K562 (cell line): ENCODE results near the gene PSMD4. TPM values are rescaled to one million over a fixed set of nuclear protein-coding genes. Genes with fewer than 3 reads are reported as not detected.
A peak's percentile ranks its signal among the peaks of the same experiment; 100 is the strongest.

Source experiments
- CC2D1A ChIP-seq: fragments of 450-650 bp; IDR thresholded peaks from 2 replicates; pipeline ENCODE4 v1.6.1; 2017; ENCODE audit warnings: mild to moderate bottlenecking
- CHD4 ChIP-seq: fragments of 200-600 bp; sonication (generic); IDR thresholded peaks from 3 replicates; pipeline ENCODE4 v1.6.1; 2012; ENCODE audit warnings: low read depth, mild to moderate bottlenecking, mixed read lengths, low read length, inconsistent platforms; ENCODE audit not compliant: insufficient read depth, insufficient replicate concordance, poor library complexity, severe bottlenecking
- CREM ChIP-seq: IDR thresholded peaks from 2 replicates; pipeline ENCODE4 v1.6.1; 2014; ENCODE audit warnings: antibody characterized with exemption, low read depth
- ILK ChIP-seq: fragments of 450-650 bp; IDR thresholded peaks from 2 replicates; pipeline ENCODE4 v1.6.1; 2016; ENCODE audit warnings: missing genetic modification characterization, low read depth, mild to moderate bottlenecking, missing compliant biosample characterization, moderate library complexity, borderline replicate concordance
- KAT7 ChIP-seq: sonication (generic); formaldehyde crosslinking; IDR thresholded peaks from 2 replicates; pipeline ENCODE4 v1.8.0; 2022; ENCODE audit warnings: missing genetic modification reagents, mild to moderate bottlenecking, borderline replicate concordance
- MAFK ChIP-seq: IDR thresholded peaks from 2 replicates; pipeline ENCODE4 v1.6.1; 2011; ENCODE audit warnings: low read length, improper control_type of control experiment
- MCM3 ChIP-seq: fragments of 450-650 bp; IDR thresholded peaks from 2 replicates; pipeline ENCODE4 v1.6.1; 2016
- MTA2 ChIP-seq: fragments of 450-650 bp; IDR thresholded peaks from 2 replicates; pipeline ENCODE4 v1.6.1; 2016; ENCODE audit warnings: low read depth
- TSC22D4 ChIP-seq: fragments of 450-650 bp; IDR thresholded peaks from 2 replicates; pipeline ENCODE4 v1.6.1; 2016; ENCODE audit warnings: missing genetic modification characterization, missing biosample characterization, control low read depth
- XRCC4 ChIP-seq: IDR thresholded peaks from one replicate; pipeline ENCODE4 v1.6.1; 2011; ENCODE audit not compliant: insufficient read depth, insufficient read length; ENCODE audit errors: extremely low read depth
- ZNF12 ChIP-seq: sonication (generic); formaldehyde crosslinking; IDR thresholded peaks from 2 replicates; pipeline ENCODE4 v1.4.0; 2020; ENCODE audit warnings: mild to moderate bottlenecking, missing genetic modification reagents
- ZNF561 ChIP-seq: fragments of 450-650 bp; formaldehyde crosslinking; conservative IDR thresholded peaks from 2 replicates; pipeline ENCODE4 v1.4.0; 2020; ENCODE audit warnings: mild to moderate bottlenecking, moderate library complexity
- polyA plus RNA-seq, 8 experiments: library from polyadenylated mRNA; depleted of rRNA in 4 of 8; stranded (reverse) in 5 of 8; unstranded in 3 of 8; fragments of >200 nt; fragmentation: Nextera tagmentation in 2 of 8; fragmentation: Illumina TruSeq in 1 of 8; extraction: Ambion mirVana in 2 of 8; extraction: Trizol in 1 of 8; gene quantifications; 2 replicates each; pipeline versions ENCODE4 v1.2.1 to v1.2.3, GENCODE V29; 2011 to 2014; ENCODE audit warnings: inconsistent platforms in 1 of 8, missing spikeins in 1 of 8
- total RNA-seq, 7 experiments: library from RNA; depleted of rRNA in 6 of 7; stranded (reverse); fragments of >200 nt in 6 of 7; fragmentation: Illumina TruSeq in 2 of 7; extraction: Trizol in 2 of 7; gene quantifications; 2 replicates each; pipeline versions ENCODE4 v1.2.1 to v1.2.3, GENCODE V29; 2011 to 2021; ENCODE audit warnings: low replicate concordance in 1 of 7
- TF ChIP-seq, protein P1 (sequence below): fragments of 450-650 bp; IDR thresholded peaks from 2 replicates; pipeline ENCODE4 v1.6.1; 2016; ENCODE audit warnings: low read depth
- TF ChIP-seq, protein P2 (sequence below): fragments of 450-650 bp; IDR thresholded peaks from 2 replicates; pipeline ENCODE4 v1.6.1; 2016; ENCODE audit warnings: mild to moderate bottlenecking
- TF ChIP-seq, protein P3 (sequence below): fragments of 250-450 bp; sonication (Bioruptor Pico); IDR thresholded peaks from 2 replicates; pipeline ENCODE4 v1.5.0; 2020; ENCODE audit warnings: mild to moderate bottlenecking

Gene PSMD4
- total and polyA plus RNA-seq, 9 of the 15 experiments (the other 6 are each of a cell fraction or from before 2014, with no cell fraction given) = 194 to 353 (median 295) TPM

DNA sequence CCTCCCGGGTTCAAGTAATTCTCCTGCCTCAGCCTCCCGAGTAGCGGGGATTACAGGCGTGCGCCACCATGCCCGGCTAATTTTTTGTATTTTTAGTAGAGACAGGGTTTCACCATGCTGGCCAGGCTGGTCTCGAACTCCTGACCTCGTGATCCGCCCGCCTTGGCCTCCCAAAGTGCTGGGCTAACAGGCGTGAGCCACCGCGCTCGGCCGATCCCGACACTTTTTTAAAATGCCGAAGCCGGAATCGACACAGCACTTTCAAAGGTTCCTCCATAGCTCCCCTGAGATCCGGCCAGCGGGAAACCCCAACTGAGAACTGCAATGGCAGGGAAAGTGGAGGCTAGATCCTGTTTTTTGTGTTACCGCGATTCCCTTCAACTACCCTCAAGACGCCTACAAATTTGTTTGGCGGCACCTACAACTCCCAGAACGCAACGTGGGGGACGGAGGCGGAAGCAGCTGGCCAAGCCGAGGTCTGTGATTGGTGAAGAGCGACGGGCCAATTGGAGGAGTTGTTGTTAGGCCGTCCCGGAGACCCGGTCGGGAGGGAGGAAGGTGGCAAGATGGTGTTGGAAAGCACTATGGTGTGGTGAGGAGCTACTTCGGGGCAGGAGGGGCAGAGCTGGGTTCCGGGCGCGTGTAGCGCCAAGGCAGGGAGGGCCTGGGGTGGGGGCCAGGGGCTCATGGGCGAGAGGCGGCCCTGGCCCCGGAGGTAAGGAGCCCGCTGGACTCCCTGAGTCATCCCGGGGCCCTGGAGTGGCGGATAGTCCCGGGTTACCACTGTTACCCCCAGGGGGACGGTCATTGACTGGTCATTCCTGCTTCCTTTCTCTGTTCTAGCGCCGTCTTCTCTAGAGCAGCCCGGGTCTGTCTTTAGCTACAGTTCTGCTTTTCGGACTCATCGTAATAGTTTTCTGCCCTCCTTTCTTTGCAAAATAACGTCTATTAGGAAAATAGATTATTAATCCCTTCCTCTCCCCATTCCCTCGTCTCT lies at the start of gene PSMD4 (continued):
- no peak for TF ChIP-seq CHD4
- TF ChIP-seq ZNF561 (CRISPR knock-in tag) = no peak
- TF ChIP-seq ILK = no peak
- TF ChIP-seq MTA2 = no peak
- TF ChIP-seq ZNF12 (CRISPR knock-in tag) = no peak
- TF ChIP-seq MAFK = no peak
- TF ChIP-seq, protein P1, sequence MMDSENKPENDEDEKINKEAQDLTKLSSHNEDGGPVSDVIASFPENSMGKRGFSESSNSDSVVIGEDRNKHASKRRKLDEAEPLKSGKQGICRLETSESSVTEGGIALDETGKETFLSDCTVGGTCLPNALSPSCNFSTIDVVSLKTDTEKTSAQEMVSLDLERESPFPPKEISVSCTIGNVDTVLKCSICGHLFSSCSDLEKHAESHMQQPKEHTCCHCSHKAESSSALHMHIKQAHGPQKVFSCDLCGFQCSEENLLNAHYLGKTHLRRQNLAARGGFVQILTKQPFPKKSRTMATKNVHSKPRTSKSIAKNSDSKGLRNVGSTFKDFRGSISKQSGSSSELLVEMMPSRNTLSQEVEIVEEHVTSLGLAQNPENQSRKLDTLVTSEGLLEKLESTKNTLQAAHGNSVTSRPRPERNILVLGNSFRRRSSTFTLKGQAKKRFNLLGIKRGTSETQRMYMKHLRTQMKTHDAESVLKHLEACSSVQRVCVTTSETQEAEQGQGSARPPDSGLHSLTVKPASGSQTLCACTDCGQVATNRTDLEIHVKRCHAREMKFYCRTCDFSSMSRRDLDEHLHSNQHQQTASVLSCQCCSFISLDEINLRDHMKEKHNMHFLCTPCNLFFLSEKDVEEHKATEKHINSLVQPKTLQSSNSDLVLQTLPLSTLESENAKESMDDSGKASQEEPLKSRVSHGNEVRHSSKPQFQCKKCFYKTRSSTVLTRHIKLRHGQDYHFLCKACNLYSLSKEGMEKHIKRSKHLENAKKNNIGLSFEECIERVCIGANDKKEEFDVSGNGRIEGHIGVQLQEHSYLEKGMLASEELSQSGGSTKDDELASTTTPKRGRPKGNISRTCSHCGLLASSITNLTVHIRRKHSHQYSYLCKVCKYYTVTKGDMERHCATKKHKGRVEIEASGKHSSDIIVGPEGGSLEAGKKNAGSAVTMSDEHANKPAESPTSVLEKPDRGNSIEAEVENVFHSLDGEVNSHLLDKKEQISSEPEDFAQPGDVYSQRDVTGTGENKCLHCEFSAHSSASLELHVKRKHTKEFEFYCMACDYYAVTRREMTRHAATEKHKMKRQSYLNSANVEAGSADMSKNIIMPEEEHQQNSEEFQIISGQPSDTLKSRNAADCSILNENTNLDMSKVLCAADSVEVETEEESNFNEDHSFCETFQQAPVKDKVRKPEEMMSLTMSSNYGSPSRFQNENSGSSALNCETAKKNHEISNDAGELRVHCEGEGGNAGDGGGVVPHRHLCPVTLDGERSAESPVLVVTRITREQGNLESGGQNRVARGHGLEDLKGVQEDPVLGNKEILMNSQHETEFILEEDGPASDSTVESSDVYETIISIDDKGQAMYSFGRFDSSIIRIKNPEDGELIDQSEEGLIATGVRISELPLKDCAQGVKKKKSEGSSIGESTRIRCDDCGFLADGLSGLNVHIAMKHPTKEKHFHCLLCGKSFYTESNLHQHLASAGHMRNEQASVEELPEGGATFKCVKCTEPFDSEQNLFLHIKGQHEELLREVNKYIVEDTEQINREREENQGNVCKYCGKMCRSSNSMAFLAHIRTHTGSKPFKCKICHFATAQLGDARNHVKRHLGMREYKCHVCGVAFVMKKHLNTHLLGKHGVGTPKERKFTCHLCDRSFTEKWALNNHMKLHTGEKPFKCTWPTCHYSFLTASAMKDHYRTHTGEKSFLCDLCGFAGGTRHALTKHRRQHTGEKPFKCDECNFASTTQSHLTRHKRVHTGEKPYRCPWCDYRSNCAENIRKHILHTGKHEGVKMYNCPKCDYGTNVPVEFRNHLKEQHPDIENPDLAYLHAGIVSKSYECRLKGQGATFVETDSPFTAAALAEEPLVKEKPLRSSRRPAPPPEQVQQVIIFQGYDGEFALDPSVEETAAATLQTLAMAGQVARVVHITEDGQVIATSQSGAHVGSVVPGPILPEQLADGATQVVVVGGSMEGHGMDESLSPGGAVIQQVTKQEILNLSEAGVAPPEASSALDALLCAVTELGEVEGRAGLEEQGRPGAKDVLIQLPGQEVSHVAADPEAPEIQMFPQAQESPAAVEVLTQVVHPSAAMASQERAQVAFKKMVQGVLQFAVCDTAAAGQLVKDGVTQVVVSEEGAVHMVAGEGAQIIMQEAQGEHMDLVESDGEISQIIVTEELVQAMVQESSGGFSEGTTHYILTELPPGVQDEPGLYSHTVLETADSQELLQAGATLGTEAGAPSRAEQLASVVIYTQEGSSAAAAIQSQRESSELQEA = no peak
- no peak for TF ChIP-seq MCM3
- TF ChIP-seq TSC22D4 = no peak
- TF ChIP-seq KAT7 = no peak; the same call in 1 of the 2 replicates
- TF ChIP-seq, protein P2, sequence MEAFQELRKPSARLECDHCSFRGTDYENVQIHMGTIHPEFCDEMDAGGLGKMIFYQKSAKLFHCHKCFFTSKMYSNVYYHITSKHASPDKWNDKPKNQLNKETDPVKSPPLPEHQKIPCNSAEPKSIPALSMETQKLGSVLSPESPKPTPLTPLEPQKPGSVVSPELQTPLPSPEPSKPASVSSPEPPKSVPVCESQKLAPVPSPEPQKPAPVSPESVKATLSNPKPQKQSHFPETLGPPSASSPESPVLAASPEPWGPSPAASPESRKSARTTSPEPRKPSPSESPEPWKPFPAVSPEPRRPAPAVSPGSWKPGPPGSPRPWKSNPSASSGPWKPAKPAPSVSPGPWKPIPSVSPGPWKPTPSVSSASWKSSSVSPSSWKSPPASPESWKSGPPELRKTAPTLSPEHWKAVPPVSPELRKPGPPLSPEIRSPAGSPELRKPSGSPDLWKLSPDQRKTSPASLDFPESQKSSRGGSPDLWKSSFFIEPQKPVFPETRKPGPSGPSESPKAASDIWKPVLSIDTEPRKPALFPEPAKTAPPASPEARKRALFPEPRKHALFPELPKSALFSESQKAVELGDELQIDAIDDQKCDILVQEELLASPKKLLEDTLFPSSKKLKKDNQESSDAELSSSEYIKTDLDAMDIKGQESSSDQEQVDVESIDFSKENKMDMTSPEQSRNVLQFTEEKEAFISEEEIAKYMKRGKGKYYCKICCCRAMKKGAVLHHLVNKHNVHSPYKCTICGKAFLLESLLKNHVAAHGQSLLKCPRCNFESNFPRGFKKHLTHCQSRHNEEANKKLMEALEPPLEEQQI = peak; percentile 25; the same call in 1 of the 2 replicates
- TF ChIP-seq CREM = peak; percentile 87
- TF ChIP-seq CC2D1A = 0 out of 2 replicates have a peak, but pooled peaks have one; percentile 48
- TF ChIP-seq XRCC4 = no peak
- TF ChIP-seq, protein P3, sequence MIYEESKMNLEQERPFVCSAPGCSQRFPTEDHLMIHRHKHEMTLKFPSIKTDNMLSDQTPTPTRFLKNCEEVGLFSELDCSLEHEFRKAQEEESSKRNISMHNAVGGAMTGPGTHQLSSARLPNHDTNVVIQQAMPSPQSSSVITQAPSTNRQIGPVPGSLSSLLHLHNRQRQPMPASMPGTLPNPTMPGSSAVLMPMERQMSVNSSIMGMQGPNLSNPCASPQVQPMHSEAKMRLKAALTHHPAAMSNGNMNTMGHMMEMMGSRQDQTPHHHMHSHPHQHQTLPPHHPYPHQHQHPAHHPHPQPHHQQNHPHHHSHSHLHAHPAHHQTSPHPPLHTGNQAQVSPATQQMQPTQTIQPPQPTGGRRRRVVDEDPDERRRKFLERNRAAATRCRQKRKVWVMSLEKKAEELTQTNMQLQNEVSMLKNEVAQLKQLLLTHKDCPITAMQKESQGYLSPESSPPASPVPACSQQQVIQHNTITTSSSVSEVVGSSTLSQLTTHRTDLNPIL (CRISPR knock-in tag) = no peak
